ENCODE results near the gene ULK3.

Gene ULK3

GRCh38 chr15:74795966-74796625, 46.9 kb downstream of the ULK3 start:
- DNase-seq: no peak

GRCh38 chr15:74794970-74795349, 48.0 kb downstream of the ULK3 start:
- no peak for DNase-seq

GRCh38 chr15:74794248-74794969, 48.5 kb downstream of the ULK3 start:
- no peak for DNase-seq

GRCh38 chr15:74793135-74794028, 49.6 kb downstream of the ULK3 start:
- peak; percentile 67 for DNase-seq

- no peak for DNase-seq
These were observed 50.5 kb downstream of the ULK3 start for GRCh38 chr15:74792227-74793016.

GRCh38 chr15:74791667-74792066, 51.3 kb downstream of the ULK3 start:
- no peak for DNase-seq

GRCh38 chr15:74791007-74791406, 51.9 kb downstream of the ULK3 start:
- no peak for DNase-seq

GRCh38 chr15:74790080-74790916, 52.7 kb downstream of the ULK3 start:
- no peak for DNase-seq

GRCh38 chr15:74789741-74790079, 53.2 kb downstream of the ULK3 start:
- DNase-seq: no peak

GRCh38 chr15:74789171-74789631, 53.8 kb downstream of the ULK3 start:
- no peak for DNase-seq

GRCh38 chr15:74788683-74789151, 54.2 kb downstream of the ULK3 start:
- no peak for DNase-seq

- DNase-seq: no peak
These were observed 54.8 kb downstream of the ULK3 start for GRCh38 chr15:74788042-74788682.

GRCh38 chr15:74787251-74788041, 55.5 kb downstream of the ULK3 start:
- DNase-seq: peak; percentile 75

- no peak for DNase-seq
These were observed 56.3 kb downstream of the ULK3 start for GRCh38 chr15:74786551-74787165.
